IMR-90 (cell line): Measurements from ENCODE around the gene CTXN3. TPM values are rescaled to one million over a fixed set of nuclear protein-coding genes. Genes with fewer than 3 reads are reported as not detected.

ENCODE experiments used
- ATAC-seq: fragments of 200-7000 bp; cut with Tn5 transposase; 2 replicates; pipeline ENCODE4 v1.9.1; 2020; ENCODE audit warnings: low read depth, mild to moderate bottlenecking, moderate library complexity
- BruUV-seq: library from RNA; stranded (reverse); fragments of 400-500 nt; replicated peaks from 2 replicates; lab custom pipeline; 2021; lab: Mats Ljungman, UMichigan
- CTCF ChIA-PET: fragments of 300-600 bp; formaldehyde crosslinking; extraction: SDS; loops from one replicate; lab custom pipeline; 2021; ENCODE audit warnings: antibody characterized with exemption; lab: Yijun Ruan, JAX
- POLR2A ChIA-PET: fragments of 300-600 bp; sonication (Branson Sonifier 250); formaldehyde crosslinking; loops from one replicate; lab custom pipeline; 2022; ENCODE audit warnings: antibody characterized with exemption; ENCODE audit not compliant: unreplicated experiment; lab: Charles Lee
- DNase-seq: peaks from one replicate; pipeline ENCODE4 v3.0.0; 2013
- H2AFZ ChIP-seq: replicated peaks from 2 replicates; pipeline ENCODE3; 2013; ENCODE audit warnings: low read length, mild to moderate bottlenecking; ENCODE audit not compliant: poor library complexity
- H2AK5ac ChIP-seq: 2 replicates; pipeline ENCODE4 v1.6.1; 2013; ENCODE audit warnings: low read depth, low read length, inconsistent platforms
- H2AK9ac ChIP-seq: replicated peaks from 2 replicates; pipeline ENCODE3; 2013; ENCODE audit warnings: mild to moderate bottlenecking, low read depth, low read length, moderate library complexity; ENCODE audit not compliant: poor library complexity
- H2BK120ac ChIP-seq: 2 replicates; pipeline ENCODE4 v1.6.1; 2013; ENCODE audit warnings: low read depth, low read length, inconsistent platforms
- H2BK15ac ChIP-seq: 3 replicates; pipeline ENCODE4 v1.6.1; 2013; ENCODE audit warnings: low read depth, low read length, inconsistent platforms
- H2BK20ac ChIP-seq: 2 replicates; pipeline ENCODE4 v1.6.1; 2013; ENCODE audit warnings: low read depth, mild to moderate bottlenecking, inconsistent platforms, low read length, moderate library complexity
- H2BK5ac ChIP-seq: 2 replicates; pipeline ENCODE4 v1.6.1; 2013; ENCODE audit warnings: mild to moderate bottlenecking, low read depth, low read length, inconsistent platforms; ENCODE audit not compliant: poor library complexity, severe bottlenecking
- H3K14ac ChIP-seq: replicated peaks from 2 replicates; pipeline ENCODE4 v1.6.1; 2013; ENCODE audit warnings: low read depth, low read length, inconsistent platforms
- H3K18ac ChIP-seq: 2 replicates; pipeline ENCODE4 v1.6.1; 2013; ENCODE audit warnings: low read depth, low read length, control low read depth
- H3K23ac ChIP-seq: 2 replicates; pipeline ENCODE4 v1.6.1; 2013; ENCODE audit warnings: low read depth, low read length, inconsistent platforms
- H3K27ac ChIP-seq: 2 replicates; pipeline ENCODE4 v1.5.1; 2013; ENCODE audit warnings: mild to moderate bottlenecking, control low read depth, low read length; ENCODE audit not compliant: insufficient read depth
- H3K27me3 ChIP-seq: 2 replicates; pipeline ENCODE4 v1.6.1; 2013; ENCODE audit warnings: low read length; ENCODE audit not compliant: control insufficient read depth, insufficient read depth
- H3K36me3 ChIP-seq: 2 replicates; pipeline ENCODE4 v1.6.1; 2013; ENCODE audit warnings: low read length, mixed read lengths; ENCODE audit not compliant: control insufficient read depth, insufficient read depth
- H3K4ac ChIP-seq: 2 replicates; pipeline ENCODE4 v1.6.1; 2013; ENCODE audit warnings: low read depth, low read length, inconsistent platforms
- H3K4me1 ChIP-seq: 2 replicates; pipeline ENCODE4 v1.6.1; 2013; ENCODE audit warnings: low read length, mixed read lengths; ENCODE audit not compliant: control insufficient read depth, insufficient read depth
- H3K4me2 ChIP-seq: 2 replicates; pipeline ENCODE4 v1.6.1; 2013; ENCODE audit warnings: low read depth, mild to moderate bottlenecking, control low read depth, low read length, moderate library complexity
- H3K4me3 ChIP-seq: 2 replicates; pipeline ENCODE4 v1.5.1; 2013; ENCODE audit warnings: low read depth, mild to moderate bottlenecking, control low read depth, low read length, moderate library complexity; ENCODE audit not compliant: insufficient read depth
- H3K56ac ChIP-seq: 2 replicates; pipeline ENCODE4 v1.6.1; 2013; ENCODE audit warnings: low read length, inconsistent platforms; ENCODE audit not compliant: insufficient read depth; ENCODE audit errors: extremely low read depth
- H3K79me1 ChIP-seq, 2 experiments: 2 replicates each; pipeline ENCODE4 v1.6.1; 2013; ENCODE audit warnings: low read length in 2 of 2, inconsistent platforms in 1 of 2, low read depth in 1 of 2
- H3K9ac ChIP-seq: 2 replicates; pipeline ENCODE4 v1.6.1; 2013; ENCODE audit warnings: low read depth, low read length, control low read depth
- H3K9me1 ChIP-seq: 2 replicates; pipeline ENCODE4 v1.6.1; 2013; ENCODE audit warnings: low read length, inconsistent platforms; ENCODE audit not compliant: insufficient read depth
- H3K9me3 ChIP-seq: 2 replicates; pipeline ENCODE4 v1.6.1; 2013; ENCODE audit warnings: low read length; ENCODE audit not compliant: control insufficient read depth, insufficient read depth
- H4K20me1 ChIP-seq: 2 replicates; pipeline ENCODE4 v1.6.1; 2013; ENCODE audit warnings: low read length, inconsistent platforms; ENCODE audit not compliant: insufficient read depth
- H4K5ac ChIP-seq: 2 replicates; pipeline ENCODE4 v1.6.1; 2013; ENCODE audit warnings: mild to moderate bottlenecking, low read depth, low read length, control low read depth
- H4K8ac ChIP-seq, 2 experiments: 2 replicates each; pipeline ENCODE4 v1.6.1; 2013; ENCODE audit warnings: low read depth in 2 of 2, low read length in 2 of 2, control low read depth in 1 of 2, inconsistent platforms in 1 of 2
- H4K91ac ChIP-seq: 2 replicates; pipeline ENCODE4 v1.6.1; 2013; ENCODE audit warnings: low read depth, low read length, inconsistent platforms; ENCODE audit not compliant: insufficient read depth
- BHLHE40 ChIP-seq: fragments of 150-350 bp; IDR thresholded peaks from 2 replicates; pipeline ENCODE4 v1.6.1; 2016; ENCODE audit warnings: mild to moderate bottlenecking, low read depth, low read length
- CEBPB ChIP-seq: IDR thresholded peaks from 2 replicates; pipeline ENCODE4 v1.6.1; 2012; ENCODE audit warnings: low read depth, low read length, improper control_type of control experiment
- CHD1 ChIP-seq: IDR thresholded peaks from 2 replicates; pipeline ENCODE4 v1.6.1; 2012; ENCODE audit warnings: low read depth, low read length, improper control_type of control experiment
- CTCF ChIP-seq: conservative IDR thresholded peaks from 2 replicates; pipeline ENCODE4 v1.5.1; 2012; ENCODE audit warnings: mild to moderate bottlenecking, low read depth, low read length, improper control_type of control experiment
- ELK1 ChIP-seq: fragments of 150-350 bp; IDR thresholded peaks from 2 replicates; pipeline ENCODE4 v1.6.1; 2016; ENCODE audit warnings: low read depth, mild to moderate bottlenecking, low read length, moderate library complexity, borderline replicate concordance
- FOS ChIP-seq: fragments of 150-350 bp; IDR thresholded peaks from 2 replicates; pipeline ENCODE4 v1.6.1; 2016; ENCODE audit warnings: low read depth, low read length
- MAFK ChIP-seq: IDR thresholded peaks from 2 replicates; pipeline ENCODE4 v1.6.1; 2012; ENCODE audit warnings: low read depth, low read length, improper control_type of control experiment
- MAZ ChIP-seq: IDR thresholded peaks from 2 replicates; pipeline ENCODE4 v1.6.1; 2012; ENCODE audit warnings: low read depth, mild to moderate bottlenecking, low read length, improper control_type of control experiment, moderate library complexity, borderline replicate concordance
- MXI1 ChIP-seq: IDR thresholded peaks from 2 replicates; pipeline ENCODE4 v1.6.1; 2012; ENCODE audit warnings: low read depth, mild to moderate bottlenecking, low read length, moderate library complexity, borderline replicate concordance
- NFE2L2 ChIP-seq: fragments of 150-350 bp; IDR thresholded peaks from 2 replicates; pipeline ENCODE4 v1.6.1; 2016; ENCODE audit warnings: low read depth, mild to moderate bottlenecking, low read length
- POLR2A ChIP-seq: IDR thresholded peaks from 2 replicates; pipeline ENCODE4 v1.6.1; 2012; ENCODE audit warnings: mild to moderate bottlenecking, low read depth, low read length
- RAD21 ChIP-seq: IDR thresholded peaks from 2 replicates; pipeline ENCODE4 v1.6.1; 2012; ENCODE audit warnings: low read length, improper control_type of control experiment
- RCOR1 ChIP-seq: IDR thresholded peaks from 2 replicates; pipeline ENCODE4 v1.6.1; 2012; ENCODE audit warnings: mild to moderate bottlenecking, low read length, improper control_type of control experiment; ENCODE audit not compliant: insufficient replicate concordance
- RFX5 ChIP-seq: IDR thresholded peaks from 2 replicates; pipeline ENCODE4 v1.8.0; 2012; ENCODE audit warnings: low read depth, mild to moderate bottlenecking, low read length, moderate library complexity
- SMC3 ChIP-seq: fragments of 150-350 bp; IDR thresholded peaks from 2 replicates; pipeline ENCODE4 v1.6.1; 2016; ENCODE audit warnings: low read depth, mild to moderate bottlenecking, antibody characterized with exemption, low read length, moderate library complexity
- WGBS, 2 experiments: methylation state at CpG; one replicate each; pipeline versions ENCODE4 v1.1.5 to v1.1.7; 2013; ENCODE audit warnings: missing lambda C conversion rate in 2 of 2; ENCODE audit not compliant: insufficient read length in 1 of 2; ENCODE audit errors: extremely low coverage in 2 of 2; 5-methylcytosine and 5-hydroxymethylcytosine counted together
- dilution Hi-C: fragments of 300-500 bp; cut with HindIII; formaldehyde crosslinking; loops from one replicate; pipeline ENCODE4 v1.14.3; 2018; ENCODE audit warnings: low sequenced_read_pairs; ENCODE audit not compliant: unreplicated experiment
- in situ Hi-C: fragments of 300-500 bp; cut with MboI; formaldehyde crosslinking; loops from 3 replicates; pipeline ENCODE4 v1.14.3; 2019; ENCODE audit warnings: low sequenced_read_pairs, inconsistent platforms, mixed read lengths
- intact Hi-C: fragments of 100-400 bp; cut with micrococcal nuclease; formaldehyde crosslinking; loops from 2 replicates; pipeline ENCODE4 v1.10.0; 2022
- polyA plus RNA-seq, 3 experiments: library from polyadenylated mRNA; depleted of rRNA; stranded (reverse); fragments of >200 nt; gene quantifications; 2 replicates each; pipeline ENCODE4 v1.2.3, GENCODE V29; 2012; ENCODE audit warnings: low replicate concordance in 1 of 3
- total RNA-seq: library from RNA; depleted of rRNA; stranded (reverse); fragments of >200 nt; gene quantifications from 2 replicates; pipeline ENCODE4 v1.2.3, GENCODE V29; 2012
- TF ChIP-seq, protein P1 (sequence below): fragments of 150-350 bp; IDR thresholded peaks from 2 replicates; pipeline ENCODE4 v1.6.1; 2017; ENCODE audit warnings: mild to moderate bottlenecking, antibody characterized with exemption, low read length, low read depth

CTXN3 gene
- total and polyA plus RNA-seq, 2 of the 4 experiments (the other 2 are of a cell fraction) = not detected

GRCh38 chr5:127702434-127702833, 53.6 kb downstream of the CTXN3 start:
- no peak overlapping the region for H2AK5ac ChIP-seq
- no peaks in the 10 kb centered on the region for H3K27me3 ChIP-seq
- ChIA-PET POLR2A (no interaction called here), CTCF (interaction anchor here (0.6 kb wide), 1 partner anchor 243 kb away, joined by 5 read pairs; no protein-coding TSS in a partner anchor)
- no TSS peak for BruUV-seq
- H3K4me2 ChIP-seq = no peak overlapping the region
- no peak overlapping the region for H2BK120ac ChIP-seq
- H4K5ac ChIP-seq = no peak overlapping the region
- intact Hi-C loops (no loop called here), in situ Hi-C loops (no loop called here), dilution Hi-C loops (no loop called here)
- H3K36me3 ChIP-seq = no peaks in the 10 kb centered on the region
- H4K20me1 ChIP-seq = no peaks in the 10 kb centered on the region
- H4K91ac ChIP-seq = no peak overlapping the region
- H3K9me3 ChIP-seq = no peaks in the 10 kb centered on the region
- H3K4ac ChIP-seq = no peak overlapping the region
- DNase-seq (no peak), ATAC-seq (no peak)
- H2BK5ac ChIP-seq = no peak overlapping the region
- H3K23ac ChIP-seq = no peak overlapping the region
- no peak overlapping the region for H4K8ac ChIP-seq
- H3K9me1 ChIP-seq = no peaks in the 10 kb centered on the region
- H2AK9ac ChIP-seq = no peak overlapping the region
- no peak overlapping the region for H3K27ac ChIP-seq
- TF ChIP-seq RFX5 = no peak
- TF ChIP-seq NFE2L2 = no peak
- TF ChIP-seq BHLHE40 = no peak
- TF ChIP-seq ELK1 = no peak
- no peak for TF ChIP-seq CTCF
- TF ChIP-seq MXI1 = no peak
- no peak for TF ChIP-seq RCOR1
- no peak for TF ChIP-seq SMC3
- TF ChIP-seq CEBPB = no peak
- TF ChIP-seq FOS = no peak
- no peak for TF ChIP-seq POLR2A
- TF ChIP-seq MAZ = no peak
- TF ChIP-seq MAFK = no peak
- no peak for TF ChIP-seq CHD1
- TF ChIP-seq, protein P1, sequence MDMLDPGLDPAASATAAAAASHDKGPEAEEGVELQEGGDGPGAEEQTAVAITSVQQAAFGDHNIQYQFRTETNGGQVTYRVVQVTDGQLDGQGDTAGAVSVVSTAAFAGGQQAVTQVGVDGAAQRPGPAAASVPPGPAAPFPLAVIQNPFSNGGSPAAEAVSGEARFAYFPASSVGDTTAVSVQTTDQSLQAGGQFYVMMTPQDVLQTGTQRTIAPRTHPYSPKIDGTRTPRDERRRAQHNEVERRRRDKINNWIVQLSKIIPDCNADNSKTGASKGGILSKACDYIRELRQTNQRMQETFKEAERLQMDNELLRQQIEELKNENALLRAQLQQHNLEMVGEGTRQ = no peak
- no peak for TF ChIP-seq RAD21
- no peak overlapping the region for H2BK15ac ChIP-seq
- no peak overlapping the region for H2AFZ ChIP-seq
- H3K4me1 ChIP-seq = peaks cover 6% of the 10 kb centered on the region; the same call in 1 of the 2 replicates
- WGBS, 2 experiments = 89% methylated on average over 1 of the region's 2 CpGs; no CpG with 5 or more reads in 1 of the 2 experiments
- no peak overlapping the region for H3K4me3 ChIP-seq
- H3K9ac ChIP-seq = no peak overlapping the region
- H3K56ac ChIP-seq = no peak overlapping the region
- no peak overlapping the region for H2BK20ac ChIP-seq
- no peaks in the 10 kb centered on the region for H3K79me1 ChIP-seq
- no peak overlapping the region for H3K14ac ChIP-seq
- no peak overlapping the region for H3K18ac ChIP-seq
